Measurements from ENCODE around the gene INPP5J. TPM values are rescaled to one million over a fixed set of nuclear protein-coding genes. Genes with fewer than 3 reads are reported as not detected.
A peak's percentile ranks its signal among the peaks of the same experiment; 100 is the strongest.

INPP5J gene
- total and polyA plus RNA-seq, 11 donors: 8.4 to 23.1 (median 19.5) TPM

DNA sequence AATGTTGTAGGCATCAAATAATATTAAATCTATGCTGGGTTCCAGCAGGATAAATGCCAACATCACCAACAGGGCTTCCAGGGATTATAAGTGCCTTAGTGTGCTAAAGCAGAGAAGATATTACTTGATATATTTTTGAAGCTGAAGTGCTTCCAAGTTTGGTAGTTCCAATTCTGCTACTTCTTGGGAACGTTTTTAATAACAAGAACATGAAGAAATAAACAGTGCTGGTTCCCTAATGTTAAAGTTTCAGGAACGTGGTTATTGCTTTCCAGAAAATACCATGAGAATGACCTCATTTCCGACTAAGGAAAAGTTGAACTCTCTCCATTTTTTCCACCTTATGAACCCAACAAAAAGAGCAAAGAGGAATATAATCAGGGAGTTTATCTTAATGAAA lies 32.7 kb downstream of the INPP5J start:
- ATAC-seq: no peak

DNA sequence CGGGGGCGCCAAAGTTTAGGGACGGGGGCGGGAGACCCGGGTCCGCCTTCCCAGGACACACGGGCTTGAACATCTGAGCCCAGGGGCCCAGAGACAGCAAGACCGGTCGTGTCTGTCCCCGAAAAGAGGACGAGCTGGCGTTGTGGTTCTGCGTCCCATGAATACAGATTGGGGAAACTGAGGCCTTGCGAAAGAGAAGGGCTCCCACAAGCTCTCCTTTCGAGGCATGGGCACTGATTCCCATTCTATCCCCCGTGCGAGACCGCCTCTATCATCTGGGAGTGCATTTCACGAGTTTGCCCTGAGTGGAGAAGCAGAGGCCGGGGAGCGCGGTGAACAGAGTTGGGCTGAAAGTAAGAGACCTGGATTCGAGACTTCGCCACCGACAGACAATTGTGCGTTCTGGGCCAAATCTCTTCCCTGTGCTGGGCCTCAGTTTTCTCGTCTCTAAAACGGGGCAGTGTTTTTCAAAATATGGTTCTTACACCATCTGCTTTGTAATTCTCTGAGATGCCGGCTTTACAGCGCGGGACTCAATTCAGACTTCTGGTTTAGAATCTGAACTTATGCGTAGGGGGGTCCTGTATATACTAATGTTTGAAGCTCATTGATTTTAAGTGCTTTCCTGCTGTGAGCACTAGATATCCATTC lies 37.7 kb downstream of the INPP5J start:
- peaks cover 0 to 24% (median 18%) of the 10 kb centered on the region in 9 donors for H3K36me3 ChIP-seq
- peak overlapping the region; percentile 75 to 95 (median 88) for H3K4me3 ChIP-seq
- ATAC-seq (peak; percentile 29 to 63 (median 54)), DNase-seq (peak in 1 of 5 donors; percentile 33)
- no peaks in the 10 kb centered on the region for H3K9me3 ChIP-seq
- no peaks in the 10 kb centered on the region for H3K27me3 ChIP-seq
- intact Hi-C loops (cut with DNase I): loop anchor here in 2 of 10 donors (5.0 kb wide), 2 partner anchors 52 to 67 kb away; partner anchors contain the start of gene LIMK2 (in 2 of the 2)
- peaks cover 0 to 39% (median 29%) of the 10 kb centered on the region in 12 donors for H3K4me1 ChIP-seq
- TF ChIP-seq POLR2A (IDR thresholded peaks at IDR 0.05): no peak
- TF ChIP-seq, protein P1, sequence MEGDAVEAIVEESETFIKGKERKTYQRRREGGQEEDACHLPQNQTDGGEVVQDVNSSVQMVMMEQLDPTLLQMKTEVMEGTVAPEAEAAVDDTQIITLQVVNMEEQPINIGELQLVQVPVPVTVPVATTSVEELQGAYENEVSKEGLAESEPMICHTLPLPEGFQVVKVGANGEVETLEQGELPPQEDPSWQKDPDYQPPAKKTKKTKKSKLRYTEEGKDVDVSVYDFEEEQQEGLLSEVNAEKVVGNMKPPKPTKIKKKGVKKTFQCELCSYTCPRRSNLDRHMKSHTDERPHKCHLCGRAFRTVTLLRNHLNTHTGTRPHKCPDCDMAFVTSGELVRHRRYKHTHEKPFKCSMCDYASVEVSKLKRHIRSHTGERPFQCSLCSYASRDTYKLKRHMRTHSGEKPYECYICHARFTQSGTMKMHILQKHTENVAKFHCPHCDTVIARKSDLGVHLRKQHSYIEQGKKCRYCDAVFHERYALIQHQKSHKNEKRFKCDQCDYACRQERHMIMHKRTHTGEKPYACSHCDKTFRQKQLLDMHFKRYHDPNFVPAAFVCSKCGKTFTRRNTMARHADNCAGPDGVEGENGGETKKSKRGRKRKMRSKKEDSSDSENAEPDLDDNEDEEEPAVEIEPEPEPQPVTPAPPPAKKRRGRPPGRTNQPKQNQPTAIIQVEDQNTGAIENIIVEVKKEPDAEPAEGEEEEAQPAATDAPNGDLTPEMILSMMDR (IDR thresholded peaks at IDR 0.05): no peak
- 1 to 2% (median 2%) methylated on average over 31 to 32 of the region's 32 CpGs for WGBS, 4 donors
- peak overlapping the region; percentile 75 to 96 (median 90) for H3K27ac ChIP-seq

More for the DNA sequence above, 32.7 kb downstream of the INPP5J start:
- H3K36me3 ChIP-seq: no peaks in the 10 kb centered on the region
- no peak for TF ChIP-seq POLR2A (IDR thresholded peaks at IDR 0.05)
- TF ChIP-seq, protein P1 (IDR thresholded peaks at IDR 0.05): no peak
- H3K27me3 ChIP-seq: no peaks in the 10 kb centered on the region
- H3K9me3 ChIP-seq: no peaks in the 10 kb centered on the region
- H3K27ac ChIP-seq: peak overlapping the region in 11 of 12 donors; percentile 0 to 78 (median 52)
- no peak overlapping the region for H3K4me3 ChIP-seq
- 18 to 30% (median 19%) methylated on average over 3 of the region's 3 CpGs for WGBS, 4 donors
- no peak for DNase-seq
- H3K4me1 ChIP-seq: peaks cover 0 to 21% (median 13%) of the 10 kb centered on the region in 12 donors
- intact Hi-C loops (cut with DNase I): no loop called here

DNA sequence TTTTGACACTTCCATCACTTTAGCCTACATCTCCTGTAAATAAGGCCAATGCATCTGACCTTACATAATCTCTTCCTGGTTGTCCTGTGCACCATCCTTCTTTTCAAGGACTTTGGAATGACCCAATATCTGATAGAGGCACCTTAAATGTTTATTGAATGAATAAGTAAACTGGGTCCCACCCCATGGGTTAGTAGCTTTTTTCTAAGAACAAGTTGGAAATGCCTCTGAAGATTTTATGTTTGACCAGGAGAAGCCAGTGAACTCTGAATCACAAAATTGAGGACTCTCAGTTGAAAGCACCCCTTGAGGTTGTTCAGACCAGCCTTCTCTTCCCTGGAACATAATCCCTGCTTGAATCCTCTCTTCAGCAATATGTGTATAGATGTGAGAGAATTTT lies 38.6 kb downstream of the INPP5J start:
- H3K27me3 ChIP-seq: no peaks in the 10 kb centered on the region
- H3K4me1 ChIP-seq: peaks cover 0 to 34% (median 25%) of the 10 kb centered on the region in 12 donors
- TF ChIP-seq, protein P1 (IDR thresholded peaks at IDR 0.05): no peak
- TF ChIP-seq POLR2A (IDR thresholded peaks at IDR 0.05): no peak
- peaks cover 0 to 33% (median 27%) of the 10 kb centered on the region in 9 donors for H3K36me3 ChIP-seq
- DNase-seq (no peak), ATAC-seq (no peak)
- H3K9me3 ChIP-seq: no peaks in the 10 kb centered on the region
- H3K27ac ChIP-seq: peak overlapping the region in 2 of 12 donors; percentile 94 to 96
- peak overlapping the region in 8 of 12 donors; percentile 75 to 94 (median 87) for H3K4me3 ChIP-seq
- intact Hi-C loops (cut with DNase I): loop anchor here in 2 of 10 donors (5.0 kb wide), 2 partner anchors 51 to 66 kb away; partner anchors contain the start of gene LIMK2 (in 2 of the 2)

DNA sequence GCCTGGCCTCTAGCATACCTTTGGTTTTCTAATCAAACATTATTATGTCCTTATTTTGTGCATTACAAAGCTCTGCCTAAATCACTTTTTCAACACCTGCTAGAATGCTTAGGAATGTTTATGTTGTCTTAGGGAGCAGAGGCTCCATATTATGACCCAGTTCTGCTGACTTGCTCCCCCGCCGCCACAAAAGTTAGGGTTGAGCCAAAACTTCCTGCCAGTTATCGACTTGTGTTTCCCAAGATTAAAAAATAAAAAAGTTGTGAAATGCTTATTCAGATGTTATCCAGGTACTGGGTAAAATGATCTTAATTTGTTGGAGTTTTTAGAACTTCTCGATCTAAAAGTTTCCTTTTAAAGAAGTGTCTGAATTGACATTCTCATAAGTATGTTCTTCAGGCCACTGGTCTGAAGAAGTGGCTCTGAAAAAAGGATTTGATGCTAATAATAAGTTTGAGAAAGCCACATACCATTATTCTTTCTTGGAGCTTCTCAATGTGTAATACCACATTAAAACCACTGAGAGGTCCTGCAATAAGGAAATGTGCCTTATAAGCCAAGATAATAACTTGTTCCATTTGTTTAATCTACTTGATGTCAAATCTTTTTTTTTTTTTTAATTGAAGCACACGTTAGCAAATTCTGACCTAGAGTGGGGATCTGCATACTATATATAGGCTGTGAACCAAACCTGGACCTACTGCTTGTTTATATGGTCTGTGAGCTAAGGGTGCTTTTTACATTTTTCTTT lies 39.4 kb downstream of the INPP5J start:
- peak overlapping the region in 2 of 12 donors; percentile 19 to 94 for H3K4me3 ChIP-seq
- intact Hi-C loops (cut with DNase I): loop anchor here in 2 of 10 donors (5.0 kb wide), 2 partner anchors 50 to 65 kb away; partner anchors contain the start of gene LIMK2 (in 2 of the 2)
- H3K27me3 ChIP-seq: no peaks in the 10 kb centered on the region
- peak overlapping the region in 1 of 12 donors; percentile 8 for H3K27ac ChIP-seq
- H3K36me3 ChIP-seq: peaks cover 0 to 40% (median 32%) of the 10 kb centered on the region in 9 donors
- no peaks in the 10 kb centered on the region for H3K9me3 ChIP-seq
- 35 to 51% (median 42%) methylated on average over 5 of the region's 5 CpGs for WGBS, 4 donors
- DNase-seq: no peak
- TF ChIP-seq, protein P1 (IDR thresholded peaks at IDR 0.05): peak in 1 of 12 donors; percentile 21
- TF ChIP-seq POLR2A (IDR thresholded peaks at IDR 0.05): no peak
- H3K4me1 ChIP-seq: peaks cover 0 to 34% (median 25%) of the 10 kb centered on the region in 12 donors
- ATAC-seq: no peak

Measured in heart left ventricle (tissue), 16 donors.